HepG2 (cell line): ENCODE results near the gene PDCD11. TPM values are rescaled to one million over a fixed set of nuclear protein-coding genes. Genes with fewer than 3 reads are reported as not detected.

Source experiments
- ATAC-seq: fragments of 200-7000 bp; cut with Tn5 transposase; 3 replicates; pipeline ENCODE4 v1.9.1; 2020; ENCODE audit warnings: mild to moderate bottlenecking, moderate library complexity
- BruUV-seq: library from RNA; stranded (reverse); fragments of 400-500 nt; replicated peaks from 2 replicates; lab custom pipeline; 2021; lab: Mats Ljungman, UMichigan
- CTCF ChIA-PET: fragments of 300-600 bp; formaldehyde crosslinking; extraction: SDS; loops from one replicate; lab custom pipeline; 2021; ENCODE audit warnings: low total read pairs, inconsistent platforms, low intra/inter-chr PET ratio; lab: Yijun Ruan, JAX
- POLR2A ChIA-PET: fragments of 350-600 bp; sonication (Branson Sonifier 250); formaldehyde crosslinking; loops from one replicate; lab custom pipeline; 2020; ENCODE audit warnings: antibody characterized with exemption, inconsistent platforms; lab: Yijun Ruan, JAX
- DNase-seq: peaks from one replicate; pipeline ENCODE4 v3.0.0-alpha.2; 2015; ENCODE audit warnings: low spot score
- FAIRE-seq: peaks from 3 replicates; lab custom pipeline; 2011; peaks lifted over from hg19 to GRCh38; lab: Jason Lieb, UNC
- H2AFZ ChIP-seq: one replicate; pipeline ENCODE4 v1.6.1; 2011; ENCODE audit warnings: low read length, inconsistent platforms
- H3K27ac ChIP-seq: fragments of 300-600 bp; 3 replicates; pipeline ENCODE4 v1.8.0; 2011; ENCODE audit warnings: mixed run types, mild to moderate bottlenecking, mixed read lengths, low read length, inconsistent platforms; ENCODE audit not compliant: insufficient read depth; ENCODE audit errors: extremely low read length
- H3K27me3 ChIP-seq, 2 experiments: fragments of 200-600 bp in 1 of 2; 2 replicates in 1 of 2; 3 replicates in 1 of 2; pipeline versions ENCODE4 v1.6.0 to v1.8.0; 2011; ENCODE audit warnings: low read length in 2 of 2, mild to moderate bottlenecking in 2 of 2, moderate library complexity in 2 of 2, inconsistent platforms in 1 of 2; ENCODE audit not compliant: insufficient read depth in 2 of 2, control insufficient read depth in 1 of 2
- H3K36me3 ChIP-seq, 2 experiments: fragments of 200-600 bp in 1 of 2; replicated peaks in 1 of 2; 2 replicates in 1 of 2; 3 replicates in 1 of 2; pipeline versions ENCODE4 v1.5.1 to v1.8.0; 2011; ENCODE audit warnings: low read length in 2 of 2, inconsistent platforms in 1 of 2; ENCODE audit not compliant: insufficient read depth in 2 of 2, control insufficient read depth in 1 of 2
- H3K4me1 ChIP-seq: 2 replicates; pipeline ENCODE4 v1.5.1; 2012; ENCODE audit warnings: low read length, inconsistent platforms; ENCODE audit not compliant: insufficient read depth
- H3K4me2 ChIP-seq: 2 replicates; pipeline ENCODE4 v1.6.0; 2011; ENCODE audit warnings: low read depth, low read length, inconsistent platforms
- H3K4me3 ChIP-seq, 3 experiments: fragments of 200-600 bp in 1 of 3; sonication (generic), shearing (Covaris generic) in 1 of 3; replicated peaks in 1 of 3; 2 replicates each; pipeline ENCODE4 v1.5.1; 2011 to 2016; ENCODE audit warnings: low read length in 3 of 3, inconsistent platforms in 2 of 3, low read depth in 2 of 3, mild to moderate bottlenecking in 2 of 3, control low read depth in 1 of 3, mixed read lengths in 1 of 3; ENCODE audit not compliant: insufficient read depth in 1 of 3
- H3K79me2 ChIP-seq: one replicate; pipeline ENCODE4 v1.6.1; 2011; ENCODE audit warnings: low read length, inconsistent platforms; ENCODE audit not compliant: insufficient read depth
- H3K9ac ChIP-seq: 2 replicates; pipeline ENCODE4 v1.6.0; 2011; ENCODE audit warnings: mild to moderate bottlenecking, low read depth, low read length, inconsistent platforms; ENCODE audit not compliant: insufficient read depth
- H3K9me3 ChIP-seq: 2 replicates; pipeline ENCODE4 v1.5.1; 2012; ENCODE audit warnings: mild to moderate bottlenecking, low read length
- H4K20me1 ChIP-seq: 2 replicates; pipeline ENCODE4 v1.6.0; 2011; ENCODE audit warnings: inconsistent platforms, mild to moderate bottlenecking, low read length, moderate library complexity; ENCODE audit not compliant: insufficient read depth
- ARNTL ChIP-seq: sonication (generic); formaldehyde crosslinking; IDR thresholded peaks from 2 replicates; pipeline ENCODE4 v1.4.0; 2020; ENCODE audit warnings: mild to moderate bottlenecking, missing genetic modification reagents
- ATAD3A ChIP-seq: sonication (generic); formaldehyde crosslinking; IDR thresholded peaks from 2 replicates; pipeline ENCODE4 v1.4.0; 2020; ENCODE audit warnings: missing genetic modification reagents
- BORCS8-MEF2B ChIP-seq: sonication (generic); formaldehyde crosslinking; IDR thresholded peaks from 2 replicates; pipeline ENCODE4 v1.8.0; 2022; ENCODE audit warnings: mild to moderate bottlenecking, missing genetic modification reagents
- CBX2 ChIP-seq, 2 experiments: fragments of 200-600 bp in 1 of 2; sonication (generic); formaldehyde crosslinking in 1 of 2; IDR thresholded peaks; 2 replicates each; pipeline versions ENCODE4 v1.7.0 to v1.8.1; 2018 to 2022; ENCODE audit warnings: low read depth in 2 of 2, low read length in 1 of 2, mild to moderate bottlenecking in 1 of 2, missing genetic modification reagents in 1 of 2
- FOXC1 ChIP-seq: sonication (generic); formaldehyde crosslinking; IDR thresholded peaks from 2 replicates; pipeline ENCODE4 v1.8.0; 2022; ENCODE audit warnings: mild to moderate bottlenecking, missing genetic modification reagents, borderline replicate concordance
- FOXP1 ChIP-seq, 2 experiments: fragments of 450-650 bp in 1 of 2; IDR thresholded peaks; 2 replicates each; pipeline ENCODE4 v1.6.1; 2017 to 2018; ENCODE audit warnings: antibody characterized with exemption in 1 of 2
- HIVEP1 ChIP-seq: sonication (generic); formaldehyde crosslinking; IDR thresholded peaks from 2 replicates; pipeline ENCODE4 v1.4.0; 2020; ENCODE audit warnings: mild to moderate bottlenecking, missing genetic modification reagents
- IKZF4 ChIP-seq: sonication (generic); formaldehyde crosslinking; IDR thresholded peaks from 2 replicates; pipeline ENCODE4 v1.5.1; 2020; ENCODE audit warnings: borderline replicate concordance, mild to moderate bottlenecking, low read depth, missing genetic modification reagents; ENCODE audit errors: not compliant biosample characterization
- TBP ChIP-seq: sonication (generic); formaldehyde crosslinking; IDR thresholded peaks from 2 replicates; pipeline ENCODE4 v1.5.0; 2020; ENCODE audit warnings: missing genetic modification reagents
- ZNF496 ChIP-seq: sonication (generic); formaldehyde crosslinking; IDR thresholded peaks from 2 replicates; pipeline ENCODE4 v1.8.1; 2023; ENCODE audit warnings: mild to moderate bottlenecking, moderate library complexity, missing genetic modification reagents; ENCODE audit not compliant: insufficient replicate concordance
- ZSCAN31 ChIP-seq: sonication (generic); formaldehyde crosslinking; IDR thresholded peaks from 2 replicates; pipeline ENCODE4 v1.5.0; 2020; ENCODE audit warnings: low read depth, mild to moderate bottlenecking, missing genetic modification reagents
- WGBS: methylation state at CpG from one replicate; pipeline ENCODE4 v1.1.6; 2017; ENCODE audit warnings: low lambda C conversion rate; 5-methylcytosine and 5-hydroxymethylcytosine counted together
- in situ Hi-C: cut with HindIII; loops from 2 replicates; pipeline ENCODE4 v1.10.0; 2017; ENCODE audit warnings: low pct_unique_long_range_greater_than_20kb; ENCODE audit not compliant: extremely low pct_ligation_motif_present
- intact Hi-C: fragments of 100-400 bp; cut with micrococcal nuclease; formaldehyde crosslinking; loops from one replicate; pipeline ENCODE4 v1.10.0; 2022; ENCODE audit not compliant: unreplicated experiment
- polyA plus RNA-seq, 8 experiments: library from polyadenylated mRNA; depleted of rRNA in 3 of 8; stranded (reverse) in 7 of 8; unstranded in 1 of 8; fragments of >200 nt; fragmentation: Illumina TruSeq in 4 of 8; extraction: Trizol in 4 of 8; gene quantifications; 2 replicates each; pipeline versions ENCODE4 v1.2.1 to v1.2.3, GENCODE V29; 2011 to 2016; ENCODE audit warnings: low read depth in 4 of 8, missing spikeins in 1 of 8, mixed read lengths in 1 of 8; ENCODE audit not compliant: insufficient read depth in 1 of 8
- total RNA-seq, 5 experiments: library from RNA; depleted of rRNA; stranded (reverse); fragments of >200 nt; fragmentation: Illumina TruSeq; extraction: Trizol; gene quantifications; 2 replicates each; pipeline ENCODE4 v1.2.3, GENCODE V29; 2016; ENCODE audit warnings: low read depth in 1 of 5
- TF ChIP-seq, protein P1 (sequence below): sonication (generic); formaldehyde crosslinking; IDR thresholded peaks from 2 replicates; pipeline ENCODE4 v1.5.0; 2020; ENCODE audit warnings: missing genetic modification reagents
- TF ChIP-seq, protein P2 (sequence below): IDR thresholded peaks from 2 replicates; pipeline ENCODE4 v1.6.1; 2016; ENCODE audit warnings: mild to moderate bottlenecking
- TF ChIP-seq, protein P3 (sequence below): sonication (generic); formaldehyde crosslinking; IDR thresholded peaks from 2 replicates; pipeline ENCODE4 v1.5.0; 2020; ENCODE audit warnings: missing genetic modification reagents
- TF ChIP-seq, protein P4 (sequence below): sonication (generic); formaldehyde crosslinking; IDR thresholded peaks from 2 replicates; pipeline ENCODE4 v1.4.0; 2020; ENCODE audit warnings: mild to moderate bottlenecking, missing genetic modification reagents
- TF ChIP-seq, protein P5 (sequence below): sonication (generic); formaldehyde crosslinking; IDR thresholded peaks from 2 replicates; pipeline ENCODE4 v1.5.1; 2020; ENCODE audit warnings: missing genetic modification reagents, mild to moderate bottlenecking, borderline replicate concordance

PDCD11 gene
- total and polyA plus RNA-seq, 2 of the 13 experiments (the other 11 are each of a cell fraction or from before 2014, with no cell fraction given), result 12.8 to 52.8 TPM

DNA sequence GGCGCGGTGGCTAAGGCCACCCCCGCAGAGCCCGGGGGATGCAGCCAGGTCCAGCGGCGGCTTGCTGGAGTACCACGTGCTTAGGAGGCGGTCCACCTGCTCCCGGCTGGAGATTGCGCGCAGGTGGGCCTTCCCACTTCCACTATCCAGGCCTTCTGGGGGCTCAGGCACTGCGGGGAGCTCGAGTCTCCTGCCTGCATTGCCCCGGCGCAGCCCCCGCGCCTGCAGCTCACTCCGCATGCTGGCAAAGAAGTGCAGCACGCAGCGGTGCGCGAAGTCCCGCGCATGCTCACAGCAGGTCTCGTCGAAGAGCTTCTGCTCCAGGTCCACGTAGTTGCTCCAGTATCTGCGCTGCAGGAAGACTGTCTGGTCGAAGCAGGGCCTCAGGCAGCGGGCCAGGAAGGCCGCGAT is 76.8 kb downstream of the PDCD11 start:
- Histone ChIP-seq H2AFZ (no peak overlapping the region), H3K9ac (no peak overlapping the region), H3K9me3 (no peaks in the 10 kb centered on the region), H3K4me2 (no peak overlapping the region), H3K27me3 (peaks cover 3 to 33% of the 10 kb centered on the region in 2 experiments; a peak in 3 of 5 replicates), H3K27ac (no peak overlapping the region), H3K79me2 (no peaks in the 10 kb centered on the region), H3K4me1 (peaks cover 23% of the 10 kb centered on the region), H3K4me3 (no peak overlapping the region), H3K36me3 (no peaks in the 10 kb centered on the region), H4K20me1 (no peaks in the 10 kb centered on the region)
- ChIA-PET POLR2A (no interaction called here), CTCF (no interaction called here)
- no TSS peak for BruUV-seq
- in situ Hi-C loops (no loop called here), intact Hi-C loops (no loop called here)
- WGBS, result 39% methylated on average over 4 of the region's 32 CpGs
- FAIRE-seq (no peak), ATAC-seq (no peak), DNase-seq (no peak)
- TF ChIP-seq ARNTL (CRISPR knock-in tag) (no peak), ATAD3A (CRISPR knock-in tag) (no peak), FOXC1 (CRISPR knock-in tag) (no peak), FOXP1 (IDR thresholded peaks at IDR 0.05) (no peak), FOXP1 (CRISPR knock-in tag; IDR thresholded peaks at IDR 0.05) (no peak), ZNF496 (CRISPR knock-in tag) (no peak), CBX2 (IDR thresholded peaks at IDR 0.05; ENCODE audit: low read depth, low read length) (no peak), CBX2 (CRISPR knock-in tag; IDR thresholded peaks at IDR 0.05; ENCODE audit: low read depth) (no peak), BORCS8-MEF2B (CRISPR knock-in tag) (no peak), ZSCAN31 (CRISPR knock-in tag) (no peak), HIVEP1 (CRISPR knock-in tag) (no peak), TBP (CRISPR knock-in tag) (no peak), IKZF4 (CRISPR knock-in tag) (no peak)
- TF ChIP-seq, protein P1, sequence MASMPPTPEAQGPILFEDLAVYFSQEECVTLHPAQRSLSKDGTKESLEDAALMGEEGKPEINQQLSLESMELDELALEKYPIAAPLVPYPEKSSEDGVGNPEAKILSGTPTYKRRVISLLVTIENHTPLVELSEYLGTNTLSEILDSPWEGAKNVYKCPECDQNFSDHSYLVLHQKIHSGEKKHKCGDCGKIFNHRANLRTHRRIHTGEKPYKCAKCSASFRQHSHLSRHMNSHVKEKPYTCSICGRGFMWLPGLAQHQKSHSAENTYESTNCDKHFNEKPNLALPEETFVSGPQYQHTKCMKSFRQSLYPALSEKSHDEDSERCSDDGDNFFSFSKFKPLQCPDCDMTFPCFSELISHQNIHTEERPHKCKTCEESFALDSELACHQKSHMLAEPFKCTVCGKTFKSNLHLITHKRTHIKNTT (CRISPR knock-in tag), result no peak
- TF ChIP-seq, protein P2, sequence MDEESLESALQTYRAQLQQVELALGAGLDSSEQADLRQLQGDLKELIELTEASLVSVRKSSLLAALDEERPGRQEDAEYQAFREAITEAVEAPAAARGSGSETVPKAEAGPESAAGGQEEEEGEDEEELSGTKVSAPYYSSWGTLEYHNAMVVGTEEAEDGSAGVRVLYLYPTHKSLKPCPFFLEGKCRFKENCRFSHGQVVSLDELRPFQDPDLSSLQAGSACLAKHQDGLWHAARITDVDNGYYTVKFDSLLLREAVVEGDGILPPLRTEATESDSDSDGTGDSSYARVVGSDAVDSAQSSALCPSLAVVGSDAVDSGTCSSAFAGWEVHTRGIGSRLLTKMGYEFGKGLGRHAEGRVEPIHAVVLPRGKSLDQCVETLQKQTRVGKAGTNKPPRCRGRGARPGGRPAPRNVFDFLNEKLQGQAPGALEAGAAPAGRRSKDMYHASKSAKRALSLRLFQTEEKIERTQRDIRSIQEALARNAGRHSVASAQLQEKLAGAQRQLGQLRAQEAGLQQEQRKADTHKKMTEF, result no peak
- TF ChIP-seq, protein P3, sequence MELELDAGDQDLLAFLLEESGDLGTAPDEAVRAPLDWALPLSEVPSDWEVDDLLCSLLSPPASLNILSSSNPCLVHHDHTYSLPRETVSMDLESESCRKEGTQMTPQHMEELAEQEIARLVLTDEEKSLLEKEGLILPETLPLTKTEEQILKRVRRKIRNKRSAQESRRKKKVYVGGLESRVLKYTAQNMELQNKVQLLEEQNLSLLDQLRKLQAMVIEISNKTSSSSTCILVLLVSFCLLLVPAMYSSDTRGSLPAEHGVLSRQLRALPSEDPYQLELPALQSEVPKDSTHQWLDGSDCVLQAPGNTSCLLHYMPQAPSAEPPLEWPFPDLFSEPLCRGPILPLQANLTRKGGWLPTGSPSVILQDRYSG (CRISPR knock-in tag), result no peak
- TF ChIP-seq, protein P4, sequence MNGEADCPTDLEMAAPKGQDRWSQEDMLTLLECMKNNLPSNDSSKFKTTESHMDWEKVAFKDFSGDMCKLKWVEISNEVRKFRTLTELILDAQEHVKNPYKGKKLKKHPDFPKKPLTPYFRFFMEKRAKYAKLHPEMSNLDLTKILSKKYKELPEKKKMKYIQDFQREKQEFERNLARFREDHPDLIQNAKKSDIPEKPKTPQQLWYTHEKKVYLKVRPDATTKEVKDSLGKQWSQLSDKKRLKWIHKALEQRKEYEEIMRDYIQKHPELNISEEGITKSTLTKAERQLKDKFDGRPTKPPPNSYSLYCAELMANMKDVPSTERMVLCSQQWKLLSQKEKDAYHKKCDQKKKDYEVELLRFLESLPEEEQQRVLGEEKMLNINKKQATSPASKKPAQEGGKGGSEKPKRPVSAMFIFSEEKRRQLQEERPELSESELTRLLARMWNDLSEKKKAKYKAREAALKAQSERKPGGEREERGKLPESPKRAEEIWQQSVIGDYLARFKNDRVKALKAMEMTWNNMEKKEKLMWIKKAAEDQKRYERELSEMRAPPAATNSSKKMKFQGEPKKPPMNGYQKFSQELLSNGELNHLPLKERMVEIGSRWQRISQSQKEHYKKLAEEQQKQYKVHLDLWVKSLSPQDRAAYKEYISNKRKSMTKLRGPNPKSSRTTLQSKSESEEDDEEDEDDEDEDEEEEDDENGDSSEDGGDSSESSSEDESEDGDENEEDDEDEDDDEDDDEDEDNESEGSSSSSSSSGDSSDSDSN (CRISPR knock-in tag), result no peak
- TF ChIP-seq, protein P5, sequence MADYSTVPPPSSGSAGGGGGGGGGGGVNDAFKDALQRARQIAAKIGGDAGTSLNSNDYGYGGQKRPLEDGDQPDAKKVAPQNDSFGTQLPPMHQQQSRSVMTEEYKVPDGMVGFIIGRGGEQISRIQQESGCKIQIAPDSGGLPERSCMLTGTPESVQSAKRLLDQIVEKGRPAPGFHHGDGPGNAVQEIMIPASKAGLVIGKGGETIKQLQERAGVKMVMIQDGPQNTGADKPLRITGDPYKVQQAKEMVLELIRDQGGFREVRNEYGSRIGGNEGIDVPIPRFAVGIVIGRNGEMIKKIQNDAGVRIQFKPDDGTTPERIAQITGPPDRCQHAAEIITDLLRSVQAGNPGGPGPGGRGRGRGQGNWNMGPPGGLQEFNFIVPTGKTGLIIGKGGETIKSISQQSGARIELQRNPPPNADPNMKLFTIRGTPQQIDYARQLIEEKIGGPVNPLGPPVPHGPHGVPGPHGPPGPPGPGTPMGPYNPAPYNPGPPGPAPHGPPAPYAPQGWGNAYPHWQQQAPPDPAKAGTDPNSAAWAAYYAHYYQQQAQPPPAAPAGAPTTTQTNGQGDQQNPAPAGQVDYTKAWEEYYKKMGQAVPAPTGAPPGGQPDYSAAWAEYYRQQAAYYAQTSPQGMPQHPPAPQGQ (CRISPR knock-in tag), result no peak
